ENCODE results near the gene EHMT1. TPM values are rescaled to one million over a fixed set of nuclear protein-coding genes. Genes with fewer than 3 reads are reported as not detected.
"Not testable (repeated sequence)": the region's sequence is repeated elsewhere in the genome, so short reads cannot be mapped to it uniquely, and the experiment has no call there.

The EHMT1 gene
- polyA plus RNA-seq, 1 donor: 40.4 TPM

GRCh38 chr9:137691646-137692351, 73.0 kb downstream of the EHMT1 start:
- no peak for DNase-seq (ENCODE audit: low read depth)

GRCh38 chr9:137694236-137694959, 75.6 kb downstream of the EHMT1 start:
- DNase-seq (ENCODE audit: low read depth): no peak

GRCh38 chr9:137694962-137695875, 76.4 kb downstream of the EHMT1 start:
- no peak for DNase-seq (ENCODE audit: low read depth)

- no peak for DNase-seq (ENCODE audit: low read depth)
These were observed 77.5 kb downstream of the EHMT1 start for GRCh38 chr9:137696136-137696925.

GRCh38 chr9:137697193-137697592, 78.4 kb downstream of the EHMT1 start:
- no peak for DNase-seq (ENCODE audit: low read depth)

- DNase-seq (ENCODE audit: low read depth): no peak
These were observed 79.0 kb downstream of the EHMT1 start for GRCh38 chr9:137697832-137698231.

GRCh38 chr9:137700911-137701310, 82.1 kb downstream of the EHMT1 start:
- DNase-seq (ENCODE audit: low read depth): no peak

DNA sequence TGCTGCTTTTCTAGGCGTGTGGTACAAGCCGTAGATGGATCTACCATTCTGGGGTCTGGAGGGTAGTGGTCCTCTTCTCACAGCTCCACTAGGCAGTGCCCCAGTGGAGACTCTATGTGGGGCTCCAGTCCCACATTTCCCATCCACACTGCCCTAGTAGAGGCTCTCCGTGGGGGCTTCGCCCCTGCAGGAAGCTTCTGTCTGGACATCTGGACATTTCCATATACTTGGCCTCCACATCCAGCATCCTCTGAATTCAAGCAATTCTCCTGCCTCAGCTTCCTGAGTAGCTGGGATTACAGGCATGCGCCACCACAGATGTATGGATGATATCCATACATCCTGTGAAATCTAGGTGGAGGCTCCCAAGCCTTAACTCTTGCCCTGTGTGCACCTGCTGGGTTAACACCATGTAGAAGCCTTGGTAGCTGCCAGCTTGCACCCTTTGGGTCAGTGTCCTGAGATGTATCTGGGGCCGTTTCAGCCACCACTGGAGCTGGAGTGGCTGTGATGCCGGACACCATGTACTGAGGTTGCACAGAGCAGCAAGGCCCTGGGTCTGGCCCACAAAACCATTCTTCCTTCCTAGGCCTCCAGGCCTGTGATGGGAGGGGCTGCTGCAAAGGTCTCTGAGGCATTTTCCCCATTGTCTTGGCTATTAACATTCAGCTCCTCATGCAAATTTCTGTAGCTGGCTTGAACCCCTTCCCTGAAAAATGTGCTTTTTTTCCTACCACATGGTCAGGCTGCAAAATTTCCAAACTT, 84.0 kb downstream of the EHMT1 start:
- DNase-seq (ENCODE audit: low read depth): no peak

DNA sequence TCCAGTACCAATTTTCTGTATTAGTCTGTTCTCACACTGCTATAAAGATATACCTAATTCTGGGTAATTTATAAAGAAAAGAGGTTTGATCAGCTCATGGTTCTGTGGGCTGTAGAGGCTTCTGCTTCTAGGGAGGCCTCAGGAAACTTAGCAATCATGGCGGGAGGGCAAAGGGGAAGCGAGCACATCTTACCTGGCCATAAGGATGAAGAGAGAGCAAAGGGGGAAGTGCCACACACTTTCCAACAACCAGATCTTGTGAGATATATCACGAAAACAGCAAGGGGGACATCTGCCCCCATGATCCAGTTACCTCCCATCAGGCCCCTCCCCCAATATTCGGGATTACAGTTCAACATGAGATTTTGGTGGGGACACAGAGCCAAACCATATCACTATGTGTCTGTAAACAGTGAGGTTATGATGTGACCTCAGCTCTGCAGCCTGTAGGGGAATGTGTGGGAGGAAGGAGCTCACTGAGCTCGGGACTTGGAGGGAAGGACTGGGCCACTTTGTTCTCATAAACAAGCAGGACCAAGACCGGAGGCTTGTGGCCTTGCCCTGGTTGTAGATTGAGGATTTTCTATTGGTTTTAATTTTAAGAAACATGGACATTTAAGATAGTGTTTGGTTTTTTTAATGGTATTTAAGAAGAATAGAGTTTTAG, 85.2 kb downstream of the EHMT1 start:
- DNase-seq (ENCODE audit: low read depth): no peak

DNA sequence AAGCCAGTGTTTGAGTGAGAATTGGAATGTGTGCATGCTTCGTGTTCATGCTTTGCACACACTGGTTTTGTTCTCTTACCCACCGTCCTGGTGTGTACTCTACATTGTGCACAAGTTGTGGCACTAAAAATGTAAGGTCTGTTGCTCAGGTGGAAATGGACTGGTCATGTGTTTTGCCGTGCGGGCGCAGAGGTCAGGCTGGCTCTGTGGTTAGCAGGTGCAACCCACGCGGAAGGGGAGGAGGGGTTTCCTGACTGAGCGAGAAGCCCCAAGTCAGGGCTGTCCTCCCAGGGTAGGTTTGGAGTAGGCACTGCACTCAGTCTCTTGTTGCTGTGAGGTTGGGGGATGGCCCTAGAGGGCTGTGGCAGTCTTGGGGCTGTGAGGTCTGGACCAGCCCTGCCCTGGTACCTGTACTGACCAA, 86.6 kb downstream of the EHMT1 start:
- DNase-seq (ENCODE audit: low read depth): no peak

DNA sequence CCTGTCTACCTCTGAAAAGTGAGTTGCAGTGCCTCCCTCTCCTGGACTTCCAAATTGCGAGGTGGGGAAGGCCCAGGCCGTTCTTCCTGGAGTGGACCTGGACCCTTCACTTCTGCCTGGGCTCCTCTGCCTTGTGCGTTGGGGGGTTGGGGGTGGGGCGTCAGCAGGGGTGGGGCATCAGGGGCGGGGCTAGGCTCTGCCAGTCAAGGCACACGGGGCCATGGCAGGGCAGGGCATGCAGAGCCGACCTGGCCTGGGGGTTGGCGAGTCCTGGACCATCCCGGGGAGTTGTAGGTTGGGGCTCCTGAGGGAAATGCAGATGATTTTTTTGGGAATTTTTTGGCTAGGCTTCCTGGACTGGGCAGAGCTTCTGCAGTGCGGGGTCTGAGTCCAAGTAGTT, 87.1 kb downstream of the EHMT1 start:
- no peak for DNase-seq (ENCODE audit: low read depth)

DNA sequence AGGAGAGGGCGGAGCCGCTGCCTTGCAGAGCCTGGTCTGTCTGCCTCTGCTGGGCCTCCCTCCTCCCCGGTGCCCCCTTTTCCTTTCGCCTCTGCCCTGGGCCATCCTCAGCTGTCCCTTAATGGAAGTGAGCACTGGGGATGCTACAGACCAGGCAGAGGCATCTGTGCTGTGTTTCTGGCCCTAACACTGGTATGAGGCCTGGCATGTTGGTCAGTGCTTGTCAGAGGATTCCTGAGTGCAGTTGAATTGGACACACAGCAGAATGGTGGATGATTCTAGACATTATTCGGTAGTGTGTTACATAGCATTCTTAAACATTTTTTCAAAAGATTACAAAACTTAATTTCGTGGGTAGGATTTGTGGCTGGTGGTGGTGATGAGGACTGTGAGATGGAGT, 88.6 kb downstream of the EHMT1 start:
- no peak for DNase-seq (ENCODE audit: low read depth)

GRCh38 chr9:137708590-137709284, 89.9 kb downstream of the EHMT1 start:
- no peak for DNase-seq (ENCODE audit: low read depth)

DNA sequence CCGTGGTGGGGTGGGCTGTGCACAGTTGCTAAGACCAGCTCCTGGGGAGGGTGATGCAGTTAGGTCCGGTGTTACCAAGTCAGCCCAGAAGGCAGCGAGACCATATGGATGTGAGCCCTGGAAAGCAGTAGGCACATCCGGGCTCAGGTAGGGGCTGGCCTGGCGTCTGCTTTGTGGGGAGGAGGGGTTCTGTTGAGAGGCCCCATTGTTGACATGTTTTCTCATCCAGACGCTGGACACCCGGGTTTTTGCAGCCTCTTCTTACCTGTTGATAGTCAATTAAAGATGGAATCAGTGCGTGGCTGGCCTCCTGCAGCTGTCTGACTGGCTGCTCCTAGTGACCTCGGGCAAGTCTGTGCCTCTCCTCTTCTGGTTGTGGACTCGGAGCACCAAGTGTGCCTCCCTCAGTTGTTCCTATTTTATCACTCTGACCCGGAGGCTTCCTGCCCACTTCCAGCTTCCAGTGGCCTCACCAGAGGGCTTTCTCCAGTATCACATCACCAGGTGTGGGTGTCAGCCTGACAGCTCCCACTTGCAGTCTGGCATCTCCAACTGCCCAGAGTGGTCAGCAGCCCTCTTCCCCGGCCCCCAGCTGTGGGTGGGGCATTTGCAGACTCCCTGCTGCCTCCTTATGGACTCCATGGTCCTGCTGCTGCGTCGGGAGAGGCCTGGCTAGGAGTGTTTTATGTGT, 90.8 kb downstream of the EHMT1 start:
- no peak for DNase-seq (ENCODE audit: low read depth)

DNA sequence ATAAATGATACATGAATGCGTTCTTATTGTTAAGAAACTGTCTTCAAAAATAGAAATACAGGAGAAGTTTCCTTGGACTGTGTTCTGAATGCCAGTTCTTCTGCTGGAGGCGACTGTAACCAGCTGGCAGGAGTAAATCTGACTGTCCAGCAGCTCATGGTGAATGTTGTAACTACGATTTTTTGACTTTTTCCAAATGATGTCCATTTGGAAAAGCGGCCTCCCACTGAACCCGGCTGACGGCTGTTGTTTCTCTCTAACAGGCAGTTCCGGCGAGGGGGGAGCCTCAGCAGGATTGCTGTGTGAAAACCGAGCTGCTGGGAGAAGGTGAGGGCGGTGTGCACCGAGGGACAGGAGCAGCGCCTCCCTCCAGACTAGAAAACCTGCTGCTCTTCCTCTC, 91.9 kb downstream of the EHMT1 start:
- no peak for DNase-seq (ENCODE audit: low read depth)

DNA sequence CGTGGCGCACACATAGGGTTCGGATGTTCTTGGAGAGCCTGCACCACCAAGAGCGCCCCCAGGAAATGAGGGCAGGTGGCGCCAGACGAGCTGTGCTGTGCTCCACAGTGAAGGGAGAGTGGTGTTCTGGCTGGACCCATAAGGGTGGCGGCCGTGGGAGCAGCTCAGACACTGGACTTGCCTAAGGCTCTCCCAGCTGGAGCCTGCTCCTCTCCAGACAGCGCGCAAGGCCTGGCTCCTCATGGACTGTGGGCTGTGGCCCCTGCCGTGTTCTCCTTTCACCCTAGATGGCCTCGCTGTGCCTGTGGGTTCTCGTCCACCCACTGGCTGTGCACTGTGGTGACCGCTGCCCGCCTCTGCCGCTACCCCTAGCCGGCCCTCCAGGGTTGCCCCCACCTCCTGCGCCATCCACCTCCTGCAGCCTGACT, 92.9 kb downstream of the EHMT1 start:
- no peak for DNase-seq (ENCODE audit: low read depth)

DNA sequence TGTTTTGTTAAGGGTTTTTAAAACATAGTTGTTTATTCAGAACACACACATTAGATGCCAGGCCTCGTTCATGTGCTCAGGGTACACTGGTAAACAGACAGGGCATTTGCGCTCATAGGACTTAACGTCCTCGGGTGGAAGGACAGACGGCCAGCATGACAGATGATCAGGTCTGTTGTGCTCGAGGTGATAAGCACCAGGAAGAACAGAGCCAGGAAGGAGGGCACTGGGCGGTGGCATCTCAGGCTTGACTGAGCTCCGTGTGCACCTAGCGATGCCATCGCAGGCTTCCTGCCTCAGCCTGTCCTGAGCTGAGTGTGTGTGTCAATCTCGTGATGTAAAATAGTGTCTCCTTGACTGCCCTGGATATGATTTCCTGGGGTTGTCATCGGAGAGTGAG, 96.5 kb downstream of the EHMT1 start:
- DNase-seq (ENCODE audit: low read depth): no peak

DNA sequence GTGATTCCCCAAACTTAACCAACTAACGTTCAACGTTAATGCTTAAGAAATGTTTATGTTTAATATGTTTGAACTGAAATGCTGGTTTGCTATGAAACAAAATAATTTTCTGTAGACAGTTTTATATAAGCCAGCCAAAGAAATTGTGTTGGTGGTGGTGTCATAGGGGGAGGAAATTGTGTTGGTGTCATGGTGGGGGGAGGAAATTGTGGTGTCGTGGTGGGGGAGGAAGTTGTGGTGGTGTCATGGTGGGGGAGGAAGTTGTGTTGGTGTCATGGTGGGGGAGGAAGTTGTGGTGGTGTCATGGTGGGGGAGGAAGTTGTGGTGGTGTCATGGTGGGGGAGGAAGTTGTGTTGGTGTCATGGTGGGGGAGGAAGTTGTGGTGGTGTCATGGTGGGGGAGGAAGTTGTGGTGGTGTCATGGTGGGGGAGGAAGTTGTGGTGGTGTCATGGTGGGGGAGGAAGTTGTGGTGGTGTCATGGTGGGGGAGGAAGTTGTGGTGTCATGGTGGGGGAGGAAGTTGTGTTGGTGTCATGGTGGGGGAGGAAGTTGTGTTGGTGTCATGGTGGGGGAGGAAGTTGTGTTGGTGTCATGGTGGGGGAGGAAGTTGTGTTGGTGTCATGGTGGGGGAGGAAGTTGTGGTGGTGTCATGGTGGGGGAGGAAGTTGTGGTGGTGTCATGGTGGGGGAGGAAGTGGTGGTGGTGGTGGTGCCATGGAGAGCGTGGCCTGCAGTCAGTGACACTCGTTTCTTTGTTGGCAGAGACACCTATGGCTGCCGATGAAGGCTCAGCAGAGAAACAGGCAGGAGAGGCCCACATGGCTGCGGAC, 97.3 kb downstream of the EHMT1 start:
- not testable (repeated sequence) for DNase-seq (ENCODE audit: low read depth)

Data from forelimb muscle (tissue), 1 donor.